ENCODE data around the gene TKTL1.

The TKTL1 gene

DNA sequence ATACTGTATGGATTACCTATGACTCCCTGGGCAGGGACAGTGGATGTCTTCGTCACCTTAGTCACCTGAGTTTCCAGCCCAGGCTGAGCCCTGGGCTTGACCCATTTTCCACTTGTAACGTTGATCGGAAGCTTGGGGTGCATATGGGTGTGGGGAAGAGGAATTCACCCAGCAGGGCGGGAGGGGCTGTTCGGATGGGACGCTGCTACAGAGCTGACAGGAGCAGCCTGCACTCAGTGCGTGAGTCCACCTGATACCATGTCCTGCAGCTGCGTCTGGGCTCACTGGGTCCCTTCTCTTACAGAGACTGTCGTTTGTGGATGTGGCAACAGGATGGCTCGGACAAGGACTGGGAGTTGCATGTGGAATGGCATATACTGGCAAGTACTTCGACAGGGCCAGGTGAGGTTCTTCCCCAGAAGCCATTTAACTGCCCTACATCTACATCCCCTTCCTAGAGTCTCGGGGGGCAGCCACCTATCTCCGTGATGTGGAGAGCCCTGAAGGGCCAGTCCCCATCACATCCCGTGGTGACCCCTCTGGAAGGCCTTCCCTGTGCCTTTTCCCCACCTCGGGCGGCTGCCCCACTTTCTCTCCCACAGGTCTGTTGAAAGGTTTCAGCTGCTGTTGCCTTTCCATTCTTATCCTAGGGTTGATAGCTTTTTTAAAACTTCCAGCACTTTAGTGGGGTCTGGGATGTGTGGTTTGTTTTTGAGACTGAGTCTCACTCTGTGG lies 13.6 kb downstream of the TKTL1 start:
- Histone ChIP-seq H3K4me1 (peaks cover 5% of the 10 kb centered on the region; the same call in 1 of the 2 replicates), H3K9me3 (no peaks in the 10 kb centered on the region), H3K27ac (no peak overlapping the region), H3K36me3 (no peaks in the 10 kb centered on the region), H3K27me3 (peaks cover 94% of the 10 kb centered on the region), H3K9ac (no peak overlapping the region), H4K20me1 (no peaks in the 10 kb centered on the region; the same call in 1 of the 2 replicates), H3K4me3 (no peak overlapping the region), H3K4me2 (no peak overlapping the region)
- TF ChIP-seq Cebpa-rat (IDR thresholded peaks at IDR 0.05), result no peak

DNA sequence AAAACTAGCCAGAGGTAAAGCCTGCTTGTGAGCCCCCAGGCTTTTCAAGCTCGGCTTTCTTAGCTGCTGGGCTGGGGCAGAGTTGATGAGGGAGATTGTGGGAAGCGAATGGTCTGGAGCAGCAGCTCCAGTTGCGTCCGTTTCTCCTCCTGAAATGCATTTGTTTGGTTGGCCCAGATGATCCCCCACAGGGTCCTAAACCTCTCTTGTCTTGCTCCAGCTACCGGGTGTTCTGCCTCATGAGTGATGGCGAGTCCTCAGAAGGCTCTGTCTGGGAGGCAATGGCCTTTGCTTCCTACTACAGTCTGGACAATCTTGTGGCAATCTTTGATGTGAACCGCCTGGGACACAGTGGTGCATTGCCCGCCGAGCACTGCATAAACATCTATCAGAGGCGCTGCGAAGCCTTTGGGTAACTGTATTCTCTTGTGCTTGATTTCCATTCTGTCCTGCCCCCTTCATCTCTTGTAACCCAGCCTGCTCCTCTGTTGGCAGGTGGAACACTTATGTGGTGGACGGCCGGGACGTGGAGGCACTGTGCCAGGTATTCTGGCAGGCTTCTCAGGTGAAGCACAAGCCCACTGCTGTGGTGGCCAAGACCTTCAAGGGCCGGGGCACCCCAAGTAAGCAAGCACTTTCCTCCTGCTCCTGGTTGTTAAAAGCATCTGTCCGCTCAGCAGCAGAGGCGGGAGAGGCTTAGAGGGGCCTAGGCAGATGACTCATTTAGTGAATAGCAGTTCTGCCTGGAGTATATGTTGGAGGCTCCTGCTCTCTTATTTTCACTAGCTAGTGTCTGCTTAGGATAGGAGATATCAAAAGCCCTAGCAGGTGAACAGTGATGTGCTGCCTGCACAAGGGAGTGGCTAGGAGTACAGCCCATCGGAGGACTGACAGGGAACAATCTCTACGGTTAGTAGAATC lies 15.3 kb downstream of the TKTL1 start:
- Histone ChIP-seq H3K36me3 (no peaks in the 10 kb centered on the region), H3K4me2 (no peak overlapping the region), H4K20me1 (no peaks in the 10 kb centered on the region; the same call in 1 of the 2 replicates), H3K27me3 (peaks cover 93% of the 10 kb centered on the region), H3K9me3 (no peaks in the 10 kb centered on the region), H3K9ac (no peak overlapping the region), H3K27ac (no peak overlapping the region), H3K4me1 (peaks cover 5% of the 10 kb centered on the region; the same call in 1 of the 2 replicates), H3K4me3 (no peak overlapping the region)
- no peak for TF ChIP-seq Cebpa-rat (IDR thresholded peaks at IDR 0.05)

DNA sequence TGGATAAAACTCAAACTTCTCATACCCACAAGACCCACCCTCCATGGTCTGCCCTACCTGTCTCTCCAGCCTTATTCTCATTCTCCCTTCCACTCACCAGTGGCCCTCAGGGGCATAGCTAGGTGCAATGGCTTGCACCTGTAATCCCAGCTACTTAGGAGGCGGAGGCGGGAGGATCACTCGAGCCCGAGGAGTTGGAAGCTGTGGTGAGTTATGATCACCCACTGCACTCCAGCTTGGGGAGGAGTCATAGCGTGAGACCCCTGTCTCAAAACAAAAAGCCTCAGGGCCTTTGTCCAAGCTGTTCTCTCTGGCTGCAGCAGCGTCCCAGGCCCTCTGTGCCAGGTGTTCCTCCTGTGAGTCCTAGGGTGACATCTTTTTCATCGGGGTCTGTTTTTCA lies 16.5 kb downstream of the TKTL1 start:
- H3K4me2 ChIP-seq, result no peak overlapping the region
- H3K4me3 ChIP-seq, result no peak overlapping the region
- H3K9ac ChIP-seq, result no peak overlapping the region
- no peaks in the 10 kb centered on the region; the same call in 1 of the 2 replicates for H4K20me1 ChIP-seq
- H3K36me3 ChIP-seq, result no peaks in the 10 kb centered on the region
- H3K9me3 ChIP-seq, result no peaks in the 10 kb centered on the region
- no peak overlapping the region for H3K27ac ChIP-seq
- peaks cover 5% of the 10 kb centered on the region; the same call in 1 of the 2 replicates for H3K4me1 ChIP-seq
- peaks cover 92% of the 10 kb centered on the region for H3K27me3 ChIP-seq
- TF ChIP-seq Cebpa-rat (IDR thresholded peaks at IDR 0.05), result no peak

DNA sequence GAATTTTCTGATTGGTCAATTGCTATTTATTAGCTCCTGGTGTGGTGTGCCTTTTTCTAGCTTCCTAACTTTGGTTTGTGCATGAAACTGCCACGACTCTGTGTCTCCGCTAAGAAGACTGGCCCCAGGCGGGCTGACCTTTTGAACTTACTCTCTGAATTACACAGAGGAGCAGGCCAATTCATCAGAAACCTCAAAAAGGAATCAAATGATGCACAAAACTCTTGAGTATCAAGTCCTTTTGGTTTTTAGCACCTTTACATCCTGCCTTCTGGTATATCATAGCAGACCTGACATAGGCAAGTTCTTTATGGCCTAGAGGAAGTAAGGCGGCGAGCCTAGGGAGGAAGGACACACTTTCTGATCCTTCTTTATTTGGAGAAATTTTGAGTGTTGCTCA lies 17.6 kb downstream of the TKTL1 start:
- H3K27ac ChIP-seq, result no peak overlapping the region
- H3K4me1 ChIP-seq, result peaks cover 5% of the 10 kb centered on the region; the same call in 1 of the 2 replicates
- no peaks in the 10 kb centered on the region for H3K9me3 ChIP-seq
- no peaks in the 10 kb centered on the region for H3K36me3 ChIP-seq
- peaks cover 88% of the 10 kb centered on the region for H3K27me3 ChIP-seq
- no peak overlapping the region for H3K9ac ChIP-seq
- no peaks in the 10 kb centered on the region; the same call in 1 of the 2 replicates for H4K20me1 ChIP-seq
- TF ChIP-seq Cebpa-rat (IDR thresholded peaks at IDR 0.05), result no peak
- H3K4me2 ChIP-seq, result no peak overlapping the region
- no peak overlapping the region for H3K4me3 ChIP-seq

DNA sequence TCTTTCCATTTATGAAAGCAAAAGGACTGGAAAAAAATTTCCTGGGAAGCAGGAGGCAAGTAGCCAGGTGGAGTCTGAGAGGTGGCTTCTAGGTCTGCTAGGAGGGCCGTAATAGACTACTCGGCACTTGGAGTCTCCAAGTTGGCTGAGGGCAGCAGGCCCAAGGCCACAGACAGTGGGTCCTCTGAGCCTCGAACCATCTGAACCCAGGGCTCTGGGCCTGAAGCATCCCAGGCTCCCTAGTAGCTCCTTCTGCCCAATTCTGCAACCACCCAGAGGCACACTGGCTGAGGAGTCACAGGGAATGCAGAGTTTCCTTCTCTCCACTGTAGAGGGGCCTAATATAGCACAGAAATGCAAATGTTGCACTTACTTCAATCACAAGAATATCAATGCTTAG lies 19.8 kb downstream of the TKTL1 start:
- TF ChIP-seq Cebpa-rat (IDR thresholded peaks at IDR 0.05), result no peak
- no peaks in the 10 kb centered on the region for H3K9me3 ChIP-seq
- H3K4me2 ChIP-seq, result no peak overlapping the region
- H3K27ac ChIP-seq, result no peak overlapping the region
- peaks cover 4% of the 10 kb centered on the region; the same call in 1 of the 2 replicates for H4K20me1 ChIP-seq
- H3K36me3 ChIP-seq, result no peaks in the 10 kb centered on the region
- H3K4me1 ChIP-seq, result peaks cover 13% of the 10 kb centered on the region
- H3K9ac ChIP-seq, result no peak overlapping the region
- H3K27me3 ChIP-seq, result peaks cover 84% of the 10 kb centered on the region
- no peak overlapping the region for H3K4me3 ChIP-seq

DNA sequence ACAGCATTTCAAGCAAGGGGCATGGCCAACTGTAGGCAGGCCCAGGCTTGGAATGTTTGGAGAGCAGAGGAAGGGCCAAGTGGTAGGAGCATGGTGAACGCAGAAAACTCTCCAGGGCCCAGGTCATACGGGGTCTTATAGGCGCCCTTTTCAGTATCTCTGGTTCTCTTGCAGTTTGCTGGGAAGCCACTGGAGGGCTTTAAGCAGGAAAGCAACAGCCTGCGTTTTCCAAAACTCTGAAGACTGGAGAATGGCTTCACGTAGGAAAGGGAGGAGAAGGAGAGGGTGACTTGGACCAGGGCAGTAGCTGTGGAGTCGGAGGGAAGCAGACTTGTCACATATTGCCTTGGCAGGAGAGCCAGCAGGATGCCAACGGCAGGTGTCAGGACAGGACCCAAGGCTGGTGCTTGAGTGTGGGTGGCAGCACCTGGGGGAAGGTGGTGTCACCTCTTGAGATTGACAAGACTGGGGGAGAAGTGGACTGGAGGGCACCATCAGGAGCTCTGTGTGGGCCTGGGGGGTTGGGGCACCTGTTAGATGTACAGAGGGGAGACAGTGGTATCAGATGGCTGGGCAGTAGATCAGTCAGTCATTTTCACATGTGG lies 21.9 kb downstream of the TKTL1 start:
- Histone ChIP-seq H3K27ac (no peak overlapping the region), H3K9ac (no peak overlapping the region), H3K4me3 (no peak overlapping the region), H3K36me3 (no peaks in the 10 kb centered on the region), H3K9me3 (no peaks in the 10 kb centered on the region), H3K4me2 (no peak overlapping the region), H3K27me3 (peaks cover 83% of the 10 kb centered on the region), H4K20me1 (peaks cover 7% of the 10 kb centered on the region; the same call in 1 of the 2 replicates), H3K4me1 (peaks cover 22% of the 10 kb centered on the region)
- TF ChIP-seq Cebpa-rat (IDR thresholded peaks at IDR 0.05), result no peak

DNA sequence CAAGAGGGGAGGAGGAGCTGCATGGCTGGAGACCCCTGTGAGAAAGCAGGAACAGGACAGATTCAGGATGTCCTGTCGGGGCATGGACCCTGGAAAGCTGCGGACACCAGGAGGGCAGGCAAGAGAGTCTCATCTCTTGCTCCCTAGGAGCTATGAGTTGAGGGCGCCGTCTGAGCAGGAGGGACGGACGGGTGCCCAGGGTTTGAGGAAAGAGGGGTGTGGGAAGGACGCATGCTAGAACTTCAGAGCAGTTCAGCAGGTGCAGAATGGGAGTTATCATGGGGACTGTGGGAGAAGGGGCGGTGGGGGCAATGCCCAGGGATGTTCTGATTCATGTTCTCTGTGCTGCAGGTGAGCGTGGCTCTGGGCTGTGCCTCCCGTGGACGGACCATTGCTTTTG lies 24.8 kb downstream of the TKTL1 start:
- Histone ChIP-seq H4K20me1 (peaks cover 22% of the 10 kb centered on the region; the same call in 1 of the 2 replicates), H3K36me3 (no peaks in the 10 kb centered on the region), H3K27me3 (peaks cover 84% of the 10 kb centered on the region), H3K9ac (no peak overlapping the region), H3K4me1 (peaks cover 27% of the 10 kb centered on the region), H3K4me2 (peak overlapping the region; percentile 23), H3K9me3 (no peaks in the 10 kb centered on the region), H3K27ac (no peak overlapping the region), H3K4me3 (no peak overlapping the region)
- TF ChIP-seq Cebpa-rat (IDR thresholded peaks at IDR 0.05), result no peak

DNA sequence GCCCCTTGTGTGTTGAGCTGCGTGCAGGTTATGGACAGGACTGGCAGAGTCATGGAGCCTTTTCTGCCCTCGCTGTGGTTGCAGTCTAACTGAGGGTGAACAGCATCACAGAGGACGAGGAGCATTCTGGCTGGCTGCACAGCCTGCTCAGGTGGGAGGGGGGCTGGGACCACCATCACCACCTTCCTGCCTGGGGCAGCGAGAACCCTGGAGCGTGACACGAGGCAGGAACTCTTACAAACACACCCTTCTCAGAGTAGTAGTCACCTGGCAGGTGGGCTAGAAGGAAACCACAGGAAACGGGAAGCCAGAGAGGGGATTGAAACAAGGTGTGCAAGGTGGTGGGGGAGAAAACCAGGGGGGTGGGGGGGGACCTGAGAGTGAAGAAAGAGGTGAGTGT lies 25.6 kb downstream of the TKTL1 start:
- H3K4me3 ChIP-seq, result no peak overlapping the region
- peak overlapping the region; percentile 23; the same call in 1 of the 2 replicates for H3K4me2 ChIP-seq
- no peak for TF ChIP-seq Cebpa-rat (IDR thresholded peaks at IDR 0.05)
- H3K36me3 ChIP-seq, result no peaks in the 10 kb centered on the region
- H4K20me1 ChIP-seq, result peaks cover 22% of the 10 kb centered on the region; the same call in 1 of the 2 replicates
- H3K4me1 ChIP-seq, result peaks cover 28% of the 10 kb centered on the region
- H3K9me3 ChIP-seq, result no peaks in the 10 kb centered on the region
- H3K27me3 ChIP-seq, result peaks cover 85% of the 10 kb centered on the region
- H3K9ac ChIP-seq, result no peak overlapping the region
- no peak overlapping the region for H3K27ac ChIP-seq

DNA sequence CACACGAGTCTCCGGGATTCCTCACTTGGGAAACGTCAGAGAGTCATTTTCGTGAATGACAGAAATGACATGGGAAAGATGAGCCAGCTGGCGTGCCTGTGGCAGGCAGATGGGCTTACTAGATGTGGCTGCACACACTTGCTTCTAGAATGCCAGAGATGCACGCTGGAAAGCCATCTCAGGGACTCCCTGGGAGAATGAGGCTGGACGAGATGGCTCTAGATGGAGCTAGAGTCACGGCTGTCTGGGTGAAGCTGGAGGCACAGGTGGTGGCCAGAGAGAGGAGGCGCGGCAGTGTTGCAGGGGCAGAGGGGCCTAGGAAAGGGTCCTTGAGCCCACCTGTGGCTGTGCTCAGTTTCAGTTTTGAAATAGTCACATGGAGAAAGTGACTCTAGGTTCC lies 26.0 kb downstream of the TKTL1 start:
- Histone ChIP-seq H3K9me3 (no peaks in the 10 kb centered on the region), H3K9ac (no peak overlapping the region), H3K27ac (no peak overlapping the region), H3K36me3 (no peaks in the 10 kb centered on the region), H3K4me2 (no peak overlapping the region), H3K4me3 (no peak overlapping the region), H3K27me3 (peaks cover 85% of the 10 kb centered on the region), H4K20me1 (peaks cover 22% of the 10 kb centered on the region; the same call in 1 of the 2 replicates), H3K4me1 (peaks cover 33% of the 10 kb centered on the region)
- TF ChIP-seq Cebpa-rat (IDR thresholded peaks at IDR 0.05), result no peak

Measured in BLaER1 (cell line).